GM12874 (cell line): ENCODE results near the gene BSND.

Experiments used
- TF ChIP-seq, protein P1 (sequence below): IDR thresholded peaks from 2 replicates; pipeline ENCODE4 v1.5.1; 2011; ENCODE audit warnings: low read depth, mild to moderate bottlenecking, control low read depth, low read length, moderate library complexity; ENCODE audit not compliant: insufficient read depth

BSND gene

DNA sequence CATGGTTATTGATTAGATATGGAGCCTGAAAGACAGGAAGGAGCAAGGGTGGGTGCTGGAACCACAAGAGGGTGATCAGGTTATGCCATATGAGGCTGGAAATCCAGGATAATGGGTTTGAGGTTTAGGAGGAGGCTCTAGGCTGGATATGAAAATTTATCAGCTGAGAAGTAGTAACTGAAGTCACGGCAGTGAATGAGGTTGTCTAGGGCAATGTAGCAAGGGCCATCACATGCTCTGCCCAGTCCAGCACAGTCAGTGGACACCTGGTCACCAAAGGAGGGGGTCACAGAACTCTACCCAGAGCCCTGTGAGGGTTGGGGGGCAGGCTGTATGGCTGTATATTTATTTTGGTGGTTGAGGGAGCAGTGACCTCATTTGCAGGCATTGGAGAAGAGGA lies 28.9 kb upstream of the BSND start:
- TF ChIP-seq, protein P1, sequence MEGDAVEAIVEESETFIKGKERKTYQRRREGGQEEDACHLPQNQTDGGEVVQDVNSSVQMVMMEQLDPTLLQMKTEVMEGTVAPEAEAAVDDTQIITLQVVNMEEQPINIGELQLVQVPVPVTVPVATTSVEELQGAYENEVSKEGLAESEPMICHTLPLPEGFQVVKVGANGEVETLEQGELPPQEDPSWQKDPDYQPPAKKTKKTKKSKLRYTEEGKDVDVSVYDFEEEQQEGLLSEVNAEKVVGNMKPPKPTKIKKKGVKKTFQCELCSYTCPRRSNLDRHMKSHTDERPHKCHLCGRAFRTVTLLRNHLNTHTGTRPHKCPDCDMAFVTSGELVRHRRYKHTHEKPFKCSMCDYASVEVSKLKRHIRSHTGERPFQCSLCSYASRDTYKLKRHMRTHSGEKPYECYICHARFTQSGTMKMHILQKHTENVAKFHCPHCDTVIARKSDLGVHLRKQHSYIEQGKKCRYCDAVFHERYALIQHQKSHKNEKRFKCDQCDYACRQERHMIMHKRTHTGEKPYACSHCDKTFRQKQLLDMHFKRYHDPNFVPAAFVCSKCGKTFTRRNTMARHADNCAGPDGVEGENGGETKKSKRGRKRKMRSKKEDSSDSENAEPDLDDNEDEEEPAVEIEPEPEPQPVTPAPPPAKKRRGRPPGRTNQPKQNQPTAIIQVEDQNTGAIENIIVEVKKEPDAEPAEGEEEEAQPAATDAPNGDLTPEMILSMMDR = no peak

DNA sequence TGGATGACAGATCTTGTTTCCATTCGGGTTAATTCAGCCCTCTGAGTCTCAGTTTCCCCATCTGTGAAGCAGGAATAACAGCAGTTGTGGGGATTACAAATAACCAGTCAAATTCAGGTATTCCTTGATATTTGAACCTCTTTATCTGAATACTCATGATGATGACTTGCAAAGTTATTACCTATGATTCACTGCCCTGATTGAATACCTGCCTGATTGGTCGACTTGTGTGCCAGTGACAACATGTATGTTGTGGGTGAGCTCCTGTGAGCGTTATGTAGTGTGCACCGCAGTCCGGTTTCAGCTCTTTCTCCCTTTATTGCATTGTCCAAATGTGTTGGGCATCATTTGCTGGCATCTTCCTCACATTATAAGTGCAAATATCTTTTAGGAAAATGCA lies 27.8 kb upstream of the BSND start:
- TF ChIP-seq, protein P1 = no peak

DNA sequence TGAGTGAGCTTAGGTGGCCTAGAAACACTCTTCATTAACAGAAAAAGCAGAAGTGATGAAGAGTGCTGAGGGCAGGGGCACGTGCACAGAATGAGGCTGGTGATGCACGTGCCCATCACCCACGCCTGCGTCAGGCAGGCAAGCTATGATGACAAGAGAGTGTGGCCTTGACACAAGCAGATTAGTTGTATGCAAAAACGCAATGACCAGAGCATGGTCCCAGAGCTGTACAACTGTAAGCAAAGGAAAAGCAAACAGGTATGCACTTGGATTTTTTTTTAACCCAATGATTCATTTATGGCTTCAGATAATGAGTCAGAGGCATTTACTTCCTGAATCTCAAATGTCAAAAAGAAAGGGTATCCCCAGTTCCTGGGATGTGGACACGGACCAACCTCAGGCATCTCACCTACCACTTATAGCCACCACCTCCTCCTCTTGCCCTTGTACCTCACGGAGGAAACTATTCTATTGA lies 27.4 kb upstream of the BSND start:
- TF ChIP-seq, protein P1 = no peak

DNA sequence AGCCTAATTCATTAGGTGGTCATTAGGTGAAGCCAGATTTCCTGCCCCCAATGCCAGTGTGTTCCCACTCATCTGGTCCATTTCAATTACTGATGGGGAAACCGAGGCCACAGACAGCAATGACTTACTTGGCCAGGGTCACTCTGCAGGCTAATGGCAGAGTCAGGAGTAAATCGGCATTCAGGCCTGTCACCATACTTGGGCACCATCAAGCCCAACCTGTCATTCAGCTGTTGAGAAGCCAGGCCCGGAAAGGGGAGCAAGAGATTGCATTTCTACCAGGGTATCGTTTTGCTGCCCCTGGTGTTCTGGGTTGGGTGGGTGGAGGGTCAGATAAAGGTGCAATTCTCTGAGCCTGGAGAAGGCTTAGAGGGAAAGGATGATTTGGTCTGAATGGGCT lies 26.3 kb upstream of the BSND start:
- TF ChIP-seq, protein P1 = no peak

GRCh38 chr1:54973205-54973921 lies 25.4 kb upstream of the BSND start:
- TF ChIP-seq, protein P1 = 0 out of 2 replicates have a peak, but pooled peaks have one; percentile 7

DNA sequence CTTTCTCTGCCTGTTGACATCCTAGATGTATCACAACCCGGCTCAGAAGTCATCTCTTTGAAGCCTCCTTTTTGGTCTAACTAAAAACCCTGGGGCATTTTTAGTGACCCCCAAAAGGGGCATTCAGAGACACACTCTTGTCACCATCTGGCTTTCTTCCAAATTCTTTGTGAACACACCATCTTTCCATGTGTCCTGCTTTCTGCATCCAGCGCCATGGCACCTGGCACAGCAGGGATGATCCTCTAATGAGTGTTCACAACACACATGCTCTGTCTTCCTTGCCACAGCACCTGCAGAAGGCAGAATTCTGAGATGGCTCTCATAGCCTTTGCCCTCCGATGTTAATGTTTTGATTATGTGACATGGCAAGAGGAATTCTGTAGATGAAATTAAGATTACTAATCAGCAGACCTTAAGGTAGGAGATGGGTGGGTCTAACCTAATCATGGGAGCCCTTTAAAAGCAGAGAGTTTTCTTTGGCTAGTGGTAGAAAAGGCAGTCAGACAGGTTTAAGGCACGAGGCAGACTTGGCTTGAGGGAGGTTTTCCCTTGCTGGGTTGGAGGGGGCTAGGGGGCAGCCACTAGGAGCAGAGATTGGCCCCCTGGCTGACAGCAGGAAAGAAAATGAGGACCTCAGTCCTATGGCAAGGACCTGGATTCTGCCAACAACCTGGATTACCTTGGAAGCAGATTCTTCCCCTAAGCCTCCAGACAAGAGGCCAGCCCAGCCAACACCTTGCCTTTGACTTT lies 23.2 kb upstream of the BSND start:
- TF ChIP-seq, protein P1 = no peak

GRCh38 chr1:54976747-54977146 lies 22.0 kb upstream of the BSND start:
- TF ChIP-seq, protein P1 = no peak
